ENCODE measurements around the gene PHGDH. TPM values are rescaled to one million over a fixed set of nuclear protein-coding genes. Genes with fewer than 3 reads are reported as not detected.
"Not testable (repeated sequence)": the region's sequence is repeated elsewhere in the genome, so short reads cannot be mapped to it uniquely, and the experiment has no call there.

PHGDH gene
- total RNA-seq, 4 donors from 2014 or later = 16.5 to 56.3 (median 42.9) TPM

DNA sequence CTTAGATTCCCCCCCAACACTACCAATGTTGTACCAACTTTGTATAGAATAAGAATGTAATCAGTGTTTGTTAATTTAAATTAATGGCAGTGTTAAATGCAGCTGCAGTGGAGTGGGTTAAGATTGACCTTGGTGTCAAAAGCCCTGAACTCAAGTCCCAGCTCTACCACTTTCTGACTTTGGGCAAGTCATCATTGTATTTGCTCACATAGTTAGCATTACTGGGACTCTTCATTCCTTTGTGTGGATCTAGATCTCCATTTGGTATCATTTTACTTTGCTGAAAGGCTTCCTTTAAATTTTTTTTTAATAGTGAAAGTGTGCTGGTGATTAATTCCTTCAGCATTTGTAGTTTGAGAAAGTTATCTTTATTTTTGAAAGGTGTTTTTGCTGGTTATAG, 22.2 kb upstream of the PHGDH start:
- H3K27me3 ChIP-seq = no peaks in the 10 kb centered on the region
- no peaks in the 10 kb centered on the region for H3K4me1 ChIP-seq
- DNase-seq (ENCODE audit: low spot score in 2 of 2) = no peak
- TF ChIP-seq POLR2A (IDR thresholded peaks at IDR 0.05) = no peak
- TF ChIP-seq, protein P1, sequence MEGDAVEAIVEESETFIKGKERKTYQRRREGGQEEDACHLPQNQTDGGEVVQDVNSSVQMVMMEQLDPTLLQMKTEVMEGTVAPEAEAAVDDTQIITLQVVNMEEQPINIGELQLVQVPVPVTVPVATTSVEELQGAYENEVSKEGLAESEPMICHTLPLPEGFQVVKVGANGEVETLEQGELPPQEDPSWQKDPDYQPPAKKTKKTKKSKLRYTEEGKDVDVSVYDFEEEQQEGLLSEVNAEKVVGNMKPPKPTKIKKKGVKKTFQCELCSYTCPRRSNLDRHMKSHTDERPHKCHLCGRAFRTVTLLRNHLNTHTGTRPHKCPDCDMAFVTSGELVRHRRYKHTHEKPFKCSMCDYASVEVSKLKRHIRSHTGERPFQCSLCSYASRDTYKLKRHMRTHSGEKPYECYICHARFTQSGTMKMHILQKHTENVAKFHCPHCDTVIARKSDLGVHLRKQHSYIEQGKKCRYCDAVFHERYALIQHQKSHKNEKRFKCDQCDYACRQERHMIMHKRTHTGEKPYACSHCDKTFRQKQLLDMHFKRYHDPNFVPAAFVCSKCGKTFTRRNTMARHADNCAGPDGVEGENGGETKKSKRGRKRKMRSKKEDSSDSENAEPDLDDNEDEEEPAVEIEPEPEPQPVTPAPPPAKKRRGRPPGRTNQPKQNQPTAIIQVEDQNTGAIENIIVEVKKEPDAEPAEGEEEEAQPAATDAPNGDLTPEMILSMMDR (IDR thresholded peaks at IDR 0.05) = no peak
- no peak for TF ChIP-seq EP300 (IDR thresholded peaks at IDR 0.05)
- no peaks in the 10 kb centered on the region for H3K36me3 ChIP-seq
- H3K4me3 ChIP-seq = no peak overlapping the region
- peaks cover 0 to 12% (median 0%) of the 10 kb centered on the region in 4 donors for H3K9me3 ChIP-seq
- H3K27ac ChIP-seq = no peak overlapping the region

DNA sequence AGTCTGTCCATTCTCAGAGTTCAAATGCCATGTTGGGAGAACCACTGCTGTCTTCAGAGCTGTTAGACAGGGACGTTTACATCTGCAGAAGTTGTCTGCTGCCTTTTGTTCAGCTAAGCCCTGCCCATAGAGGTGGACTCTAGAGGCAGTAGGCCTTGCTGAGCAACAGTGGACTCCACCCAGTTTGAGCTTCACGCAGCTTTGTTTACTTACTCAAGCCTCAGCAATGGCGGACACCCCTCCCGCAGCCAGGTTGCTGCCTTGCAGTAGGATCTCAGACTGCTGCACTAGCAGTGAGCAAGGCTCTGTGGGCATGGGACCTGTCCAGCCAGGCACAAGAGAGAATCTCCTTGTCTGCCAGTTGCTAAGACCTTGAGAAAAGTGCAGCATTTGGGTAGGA, 14.9 kb upstream of the PHGDH start:
- DNase-seq (ENCODE audit: low spot score in 2 of 2) = not testable (repeated sequence)

DNA sequence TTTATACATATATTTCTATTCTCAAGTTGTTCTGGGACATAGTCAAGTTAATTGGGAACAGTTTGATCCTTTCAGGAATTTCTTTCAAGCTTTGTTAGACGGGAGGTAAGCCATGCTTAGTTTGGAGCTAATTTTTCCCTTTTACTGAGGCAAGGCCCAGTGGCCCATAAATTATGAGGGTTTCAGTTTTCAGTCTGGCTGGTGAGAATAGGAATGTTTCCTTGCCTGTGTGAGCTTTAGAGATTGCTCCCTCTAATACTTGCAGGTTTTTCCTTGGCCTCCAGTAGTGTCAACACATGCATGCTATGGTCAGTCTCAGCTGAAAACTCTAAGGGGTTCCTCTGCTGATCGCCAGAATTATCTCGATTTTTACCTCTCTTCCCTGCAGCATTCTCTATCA, 14.1 kb upstream of the PHGDH start:
- TF ChIP-seq POLR2A (IDR thresholded peaks at IDR 0.05) (no peak), EP300 (IDR thresholded peaks at IDR 0.05) (no peak)
- TF ChIP-seq, protein P1 (IDR thresholded peaks at IDR 0.05) = no peak
- 66 to 80% methylated on average over 3 of the region's 3 CpGs for whole genome bisulfite sequencing, 2 donors
- Histone ChIP-seq H3K4me1 (no peaks in the 10 kb centered on the region), H3K27me3 (no peaks in the 10 kb centered on the region), H3K9me3 (peaks cover 0 to 21% (median 0%) of the 10 kb centered on the region in 4 donors), H3K36me3 (no peaks in the 10 kb centered on the region), H3K27ac (no peak overlapping the region), H3K4me3 (no peak overlapping the region)
- no peak for DNase-seq (ENCODE audit: low spot score in 2 of 2)

More for the DNA sequence above, 14.9 kb upstream of the PHGDH start:
- H3K36me3 ChIP-seq, H3K27me3 ChIP-seq, H3K27ac ChIP-seq, H3K4me3 ChIP-seq, H3K4me1 ChIP-seq: not testable (repeated sequence)
- 62 to 79% methylated on average over 4 of the region's 4 CpGs for WGBS, 2 donors
- peaks cover 0 to 25% (median 0%) of the 10 kb centered on the region in 4 donors for H3K9me3 ChIP-seq

DNA sequence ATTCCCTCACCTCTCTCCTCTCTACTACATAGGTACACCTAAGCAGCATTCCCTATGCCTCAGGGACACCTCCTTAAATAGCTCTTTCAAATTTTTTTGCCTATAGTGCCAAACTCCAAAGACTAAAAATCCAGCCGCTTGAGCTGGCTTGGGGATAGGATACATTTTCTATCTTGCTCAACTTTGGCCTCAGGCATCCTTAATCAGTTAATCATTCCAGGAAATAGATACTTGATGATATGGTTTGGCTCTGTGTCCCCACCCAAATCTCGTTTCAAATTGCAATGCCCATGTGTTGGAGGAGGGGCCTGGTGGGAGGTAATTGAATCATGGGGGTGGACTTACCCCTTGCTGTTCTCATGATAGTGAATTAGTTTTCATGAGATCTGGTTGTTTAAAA, 11.4 kb upstream of the PHGDH start:
- 67 to 91% methylated on average over 2 of the region's 2 CpGs for WGBS, 2 donors

DNA sequence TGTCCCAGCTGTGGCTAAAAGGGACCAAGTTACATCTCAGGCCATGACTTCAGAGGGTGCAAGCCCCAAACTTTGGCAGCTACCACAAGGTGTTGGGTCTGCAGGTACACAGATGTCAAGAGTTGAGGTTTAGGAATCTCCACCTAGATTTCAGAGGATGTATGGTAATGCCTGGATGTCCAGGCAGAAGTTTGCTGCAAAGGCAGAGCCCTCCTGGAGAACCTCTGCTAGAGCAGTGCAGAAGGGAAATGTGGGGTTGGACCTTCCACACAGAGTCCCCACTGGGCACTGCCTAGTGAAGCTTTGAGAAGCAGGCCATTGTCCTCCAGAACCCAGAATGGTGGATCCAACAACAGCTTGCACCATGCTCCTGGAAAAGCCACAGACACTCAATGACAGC, 10.1 kb upstream of the PHGDH start:
- H3K9me3 ChIP-seq = peaks cover 0 to 20% (median 0%) of the 10 kb centered on the region in 4 donors
- H3K4me1 ChIP-seq = no peaks in the 10 kb centered on the region
- no peak overlapping the region for H3K4me3 ChIP-seq
- TF ChIP-seq EP300 (IDR thresholded peaks at IDR 0.05) (no peak), POLR2A (IDR thresholded peaks at IDR 0.05) (no peak)
- TF ChIP-seq, protein P1 (IDR thresholded peaks at IDR 0.05) = no peak
- no peaks in the 10 kb centered on the region for H3K36me3 ChIP-seq
- no peaks in the 10 kb centered on the region for H3K27me3 ChIP-seq
- DNase-seq (ENCODE audit: low spot score in 2 of 2) = no peak
- no peak overlapping the region for H3K27ac ChIP-seq

More for the DNA sequence above, 11.4 kb upstream of the PHGDH start:
- Histone ChIP-seq H3K4me1 (no peaks in the 10 kb centered on the region), H3K27ac (no peak overlapping the region), H3K4me3 (no peak overlapping the region), H3K9me3 (peaks cover 0 to 20% (median 0%) of the 10 kb centered on the region in 4 donors), H3K36me3 (no peaks in the 10 kb centered on the region), H3K27me3 (no peaks in the 10 kb centered on the region)
- TF ChIP-seq, protein P1 (IDR thresholded peaks at IDR 0.05) = no peak
- no peak for TF ChIP-seq POLR2A (IDR thresholded peaks at IDR 0.05)
- no peak for DNase-seq (ENCODE audit: low spot score in 2 of 2)

DNA sequence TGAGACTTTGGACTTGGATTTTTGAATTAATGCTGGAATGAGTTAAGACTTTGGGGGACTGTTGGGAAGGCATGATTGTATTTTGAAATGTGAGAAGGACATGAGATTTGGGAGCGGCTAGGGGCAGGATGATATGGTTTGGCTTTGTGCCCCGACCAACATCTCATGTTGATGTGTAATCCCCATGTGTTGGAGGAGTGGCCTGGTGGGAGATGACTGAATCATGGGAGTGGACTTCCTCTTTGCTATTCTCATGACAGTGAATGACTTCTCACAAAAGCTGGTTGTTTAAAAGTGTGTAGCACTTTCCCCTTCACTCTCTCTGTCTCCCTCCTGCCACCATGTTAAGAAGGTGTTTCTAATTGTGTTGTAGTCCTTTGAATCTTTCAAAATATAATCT, 9.3 kb upstream of the PHGDH start:
- Histone ChIP-seq H3K4me1 (no peaks in the 10 kb centered on the region), H3K4me3 (no peak overlapping the region), H3K36me3 (no peaks in the 10 kb centered on the region), H3K27ac (no peak overlapping the region), H3K9me3 (peaks cover 0 to 20% (median 0%) of the 10 kb centered on the region in 4 donors), H3K27me3 (no peaks in the 10 kb centered on the region)
- 62 to 73% methylated on average over 2 of the region's 2 CpGs for WGBS, 2 donors
- TF ChIP-seq, protein P1 (IDR thresholded peaks at IDR 0.05) = no peak
- no peak for TF ChIP-seq POLR2A (IDR thresholded peaks at IDR 0.05)
- no peak for TF ChIP-seq EP300 (IDR thresholded peaks at IDR 0.05)
- no peak for DNase-seq (ENCODE audit: low spot score in 2 of 2)
